T-helper 2 cell treated with Interferon-gamma antibody and Interleukin-4, amounts not matched to agents 100 ng/mL and 5 ng/mL, for 36 hours (primary cell): ENCODE results near the gene PLCG1. TPM values are rescaled to one million over a fixed set of nuclear protein-coding genes. Genes with fewer than 3 reads are reported as not detected.

Experiments used
- intact Hi-C: fragments of 100-400 bp; cut with micrococcal nuclease; formaldehyde crosslinking; loops from one replicate; pipeline ENCODE4 v1.15.1; 2023
- total RNA-seq: library from RNA; stranded (reverse); gene quantifications from 2 replicates; pipeline ENCODE4 v1.2.3, GENCODE V29; 2022

Gene PLCG1
- total RNA-seq, 1 donor from 2014 or later: 414 TPM

DNA sequence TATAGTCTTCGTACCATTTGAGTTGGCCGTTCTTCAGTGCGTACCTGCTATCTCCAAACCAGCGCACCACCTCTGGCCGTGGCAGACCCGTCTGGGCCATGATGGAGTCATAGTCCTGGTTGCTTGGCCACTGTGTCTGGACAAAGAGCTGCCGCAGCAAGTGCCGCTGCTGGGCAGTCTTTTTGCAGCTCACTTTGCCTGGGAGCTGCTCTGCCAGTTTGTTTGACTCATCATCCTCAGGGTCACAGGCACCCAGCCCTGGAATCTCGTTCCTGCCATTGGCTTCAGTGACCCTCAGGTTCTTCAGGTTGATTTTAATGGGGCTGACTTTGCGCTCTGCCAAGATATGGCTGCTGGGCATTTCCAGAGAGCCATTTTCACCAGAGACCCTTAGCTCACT lies 65.1 kb downstream of the PLCG1 start:
- intact Hi-C loops: no loop called here

DNA sequence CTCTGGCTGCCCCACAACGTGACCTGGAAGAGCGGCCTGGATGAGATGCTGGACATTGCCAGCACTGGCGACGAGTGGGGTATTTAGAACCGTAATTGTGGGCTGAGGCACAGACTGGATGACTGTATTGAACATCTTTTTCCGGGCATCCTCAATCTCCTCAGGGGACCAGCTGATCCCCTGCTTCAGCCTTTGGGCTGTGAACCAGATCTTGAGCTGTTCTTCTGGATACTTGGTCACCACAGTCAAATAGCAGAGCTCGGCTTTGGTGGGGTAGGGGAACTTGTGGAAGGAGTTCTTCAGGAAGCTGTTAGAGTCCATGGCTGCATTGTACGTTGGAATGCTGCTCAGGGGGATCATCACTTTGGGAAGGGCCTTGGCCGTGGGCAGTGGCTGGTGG lies 66.3 kb downstream of the PLCG1 start:
- intact Hi-C loops: no loop called here

DNA sequence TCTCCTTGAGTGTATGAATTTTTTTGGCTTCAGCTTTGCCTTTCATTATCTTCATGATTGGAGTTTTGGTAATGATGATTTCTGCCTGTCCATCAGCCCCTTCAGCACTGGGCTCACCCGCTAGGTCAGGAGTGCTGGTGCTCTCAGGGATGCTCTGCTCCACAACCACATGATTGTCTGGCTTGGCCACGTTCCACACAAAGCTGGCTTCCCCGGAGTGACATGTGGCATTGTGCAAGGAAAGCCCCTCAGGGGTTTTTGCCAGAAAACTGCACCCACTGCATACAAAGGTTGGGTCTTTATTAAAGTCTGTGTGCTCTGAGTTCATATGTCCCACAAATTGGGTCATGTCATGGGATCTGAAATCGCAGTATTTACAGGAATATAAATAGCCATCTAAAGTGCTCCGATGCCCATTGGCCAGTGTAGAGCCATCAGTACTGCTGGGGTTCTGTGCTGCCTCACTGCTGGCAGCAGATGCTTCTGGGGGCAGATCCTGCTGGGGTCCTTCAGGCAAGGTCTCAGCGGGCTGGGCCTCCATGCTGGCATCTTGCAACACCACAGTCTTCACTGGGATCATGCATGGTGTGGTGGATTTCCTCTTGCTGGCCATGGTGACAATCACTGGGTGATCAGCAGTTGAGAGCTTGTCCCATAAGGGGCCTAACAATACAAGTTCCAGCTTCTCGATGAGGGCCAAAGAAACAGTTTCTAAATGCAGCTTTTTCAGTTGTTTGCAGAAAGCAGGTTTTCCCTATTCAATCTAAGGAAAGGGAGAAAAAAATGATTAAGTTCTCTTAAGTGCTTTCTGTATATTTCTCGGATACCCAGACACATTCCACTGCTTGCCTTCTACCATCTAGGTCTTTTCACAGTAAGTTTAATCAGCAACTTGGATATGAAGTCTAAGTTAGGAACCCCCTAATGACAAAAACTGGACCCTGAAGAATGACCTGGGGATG lies 67.2 kb downstream of the PLCG1 start:
- intact Hi-C loops: no loop called here

- intact Hi-C loops: no loop called here
Observed at GRCh38 chr20:41205313-41205712, 68.0 kb downstream of the PLCG1 start.

- intact Hi-C loops: no loop called here
Observed at GRCh38 chr20:41213150-41213820, 75.9 kb downstream of the PLCG1 start.

DNA sequence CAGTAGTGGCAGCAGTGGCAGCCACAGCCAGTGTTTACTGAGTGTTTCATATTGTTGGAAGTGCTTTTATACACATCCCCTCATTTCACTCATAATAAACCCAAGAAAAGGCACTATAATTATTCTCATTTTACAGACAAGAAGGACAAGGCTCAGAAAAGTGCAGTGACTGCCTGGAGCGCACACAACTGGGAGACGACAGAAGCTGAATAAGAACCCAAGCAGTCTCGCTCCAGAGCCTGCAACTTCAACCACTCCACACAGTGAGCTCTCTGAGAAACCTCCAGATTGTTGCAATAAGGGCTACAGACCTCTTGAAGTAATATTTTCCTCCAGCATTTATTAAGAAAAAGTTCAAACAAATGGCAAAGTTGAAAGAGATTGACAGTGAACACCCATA lies 76.9 kb downstream of the PLCG1 start:
- intact Hi-C loops: no loop called here

GRCh38 chr20:41214666-41215065 lies 77.3 kb downstream of the PLCG1 start:
- intact Hi-C loops: no loop called here

GRCh38 chr20:41217422-41217821 lies 80.1 kb downstream of the PLCG1 start:
- intact Hi-C loops: no loop called here

- intact Hi-C loops: no loop called here
Observed at GRCh38 chr20:41218466-41218865, 81.1 kb downstream of the PLCG1 start.

DNA sequence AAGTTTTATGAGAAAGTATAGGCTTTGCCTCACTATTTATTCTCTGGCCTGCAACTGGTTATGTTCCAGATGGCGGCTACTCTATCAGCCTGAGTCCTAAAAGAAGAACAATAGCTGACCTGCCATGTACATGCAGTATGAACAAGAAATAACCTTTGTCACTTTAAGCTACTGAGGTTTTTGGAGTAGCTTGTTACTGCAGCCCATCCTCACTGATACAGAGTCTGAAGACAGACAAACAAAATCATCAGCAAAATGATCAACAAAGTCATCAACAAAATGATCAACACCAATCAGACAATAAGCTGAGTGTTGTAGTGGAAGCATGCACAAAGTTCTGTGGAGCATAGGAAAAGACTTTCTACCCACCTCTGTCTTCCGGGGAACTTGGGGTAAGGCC lies 82.5 kb downstream of the PLCG1 start:
- intact Hi-C loops: no loop called here

DNA sequence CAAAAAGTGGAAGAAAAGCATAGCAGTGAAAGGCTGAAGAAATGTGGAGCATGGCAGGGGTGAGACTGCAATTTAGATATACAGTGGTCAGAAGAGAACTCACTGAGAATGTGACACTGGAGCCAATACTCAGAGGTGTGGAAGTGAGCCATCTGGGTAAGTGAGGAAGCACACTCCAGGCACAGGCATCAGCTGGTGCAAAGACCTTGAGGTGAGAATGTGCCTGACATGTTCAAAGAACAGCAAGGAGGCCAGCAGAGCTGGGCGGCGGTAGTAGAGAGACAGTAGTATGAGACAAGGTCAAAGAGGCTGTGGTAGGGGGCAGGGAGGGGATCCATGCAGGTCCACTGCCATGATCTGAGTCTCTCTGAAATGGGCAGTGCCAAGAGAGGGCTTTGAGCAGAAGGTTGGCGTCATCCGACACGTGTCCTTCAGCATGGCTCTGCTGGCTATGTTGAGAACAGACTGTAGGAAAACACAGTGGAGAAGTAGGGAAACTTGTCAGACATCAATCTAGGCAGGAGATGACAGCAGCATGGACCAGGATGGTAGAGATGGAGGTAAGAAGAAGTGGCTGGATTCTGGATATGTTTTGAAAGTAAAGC lies 84.4 kb downstream of the PLCG1 start:
- intact Hi-C loops: no loop called here

GRCh38 chr20:41222296-41222695 lies 85.0 kb downstream of the PLCG1 start:
- intact Hi-C loops: no loop called here

- intact Hi-C loops: no loop called here
Observed at GRCh38 chr20:41222703-41223102, 85.4 kb downstream of the PLCG1 start.

- intact Hi-C loops: no loop called here
Observed at GRCh38 chr20:41223112-41223511, 85.8 kb downstream of the PLCG1 start.

GRCh38 chr20:41224281-41224680 lies 86.9 kb downstream of the PLCG1 start:
- intact Hi-C loops: no loop called here

- intact Hi-C loops: no loop called here
Observed at GRCh38 chr20:41225091-41225490, 87.7 kb downstream of the PLCG1 start.

DNA sequence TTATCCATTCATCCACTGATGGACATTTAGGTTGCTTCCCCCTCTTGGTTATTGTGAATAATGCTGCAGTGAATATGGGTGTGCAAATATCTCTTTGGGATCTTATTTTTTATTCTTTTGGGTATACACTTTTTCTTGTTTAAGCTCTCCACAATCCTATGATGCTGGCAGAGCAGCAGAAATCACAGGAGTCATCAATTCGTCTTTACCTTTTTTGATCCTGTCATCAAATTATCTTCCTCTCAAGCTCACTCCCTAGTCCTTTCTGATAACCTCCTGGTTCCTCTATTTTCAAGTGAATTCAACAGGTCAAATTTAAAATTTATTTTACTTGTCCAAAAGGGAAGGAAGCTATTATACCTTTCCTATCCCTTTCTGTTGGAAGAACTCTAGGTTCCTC lies 89.1 kb downstream of the PLCG1 start:
- intact Hi-C loops: no loop called here

Other genes with a start within 250 kb of the PLCG1 start
- gene TOP1, start 108.7 kb upstream of the PLCG1 start, total RNA-seq: 78.9 and 80.9 TPM in 2 replicates
- 9.0 and 11.3 TPM in 2 replicates for gene ZHX3, start 180.2 kb downstream of the PLCG1 start, total RNA-seq
- 1.2 and 1.5 TPM in 2 replicates for gene LPIN3, start 203.3 kb downstream of the PLCG1 start, total RNA-seq
- gene EMILIN3, start 229.3 kb downstream of the PLCG1 start, total RNA-seq: not detected in 2 replicates